ENCODE data around the gene RFC5.

DNA sequence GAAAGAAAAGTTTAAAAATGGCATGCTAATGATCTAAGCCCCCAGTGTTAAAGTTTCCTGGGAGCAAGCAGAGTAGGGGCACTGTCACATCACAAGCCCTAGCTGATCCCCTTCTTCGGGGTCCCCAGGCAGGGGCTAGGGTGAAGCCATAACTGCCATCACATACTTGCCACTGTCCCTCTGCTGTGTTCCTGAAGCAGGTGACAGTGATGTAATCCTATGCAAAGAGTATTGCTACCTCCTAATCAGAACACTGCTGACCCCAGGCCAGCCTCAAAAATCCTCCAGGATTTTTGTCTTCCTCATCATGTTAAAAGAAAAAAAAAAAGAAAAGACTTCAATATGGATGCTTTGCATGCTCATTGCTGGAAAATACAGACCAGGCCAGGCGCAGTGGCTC lies 1.2 kb upstream of the RFC5 start:
- TF ChIP-seq, protein P1, sequence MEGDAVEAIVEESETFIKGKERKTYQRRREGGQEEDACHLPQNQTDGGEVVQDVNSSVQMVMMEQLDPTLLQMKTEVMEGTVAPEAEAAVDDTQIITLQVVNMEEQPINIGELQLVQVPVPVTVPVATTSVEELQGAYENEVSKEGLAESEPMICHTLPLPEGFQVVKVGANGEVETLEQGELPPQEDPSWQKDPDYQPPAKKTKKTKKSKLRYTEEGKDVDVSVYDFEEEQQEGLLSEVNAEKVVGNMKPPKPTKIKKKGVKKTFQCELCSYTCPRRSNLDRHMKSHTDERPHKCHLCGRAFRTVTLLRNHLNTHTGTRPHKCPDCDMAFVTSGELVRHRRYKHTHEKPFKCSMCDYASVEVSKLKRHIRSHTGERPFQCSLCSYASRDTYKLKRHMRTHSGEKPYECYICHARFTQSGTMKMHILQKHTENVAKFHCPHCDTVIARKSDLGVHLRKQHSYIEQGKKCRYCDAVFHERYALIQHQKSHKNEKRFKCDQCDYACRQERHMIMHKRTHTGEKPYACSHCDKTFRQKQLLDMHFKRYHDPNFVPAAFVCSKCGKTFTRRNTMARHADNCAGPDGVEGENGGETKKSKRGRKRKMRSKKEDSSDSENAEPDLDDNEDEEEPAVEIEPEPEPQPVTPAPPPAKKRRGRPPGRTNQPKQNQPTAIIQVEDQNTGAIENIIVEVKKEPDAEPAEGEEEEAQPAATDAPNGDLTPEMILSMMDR (IDR thresholded peaks at IDR 0.05), result no peak
- TF ChIP-seq POLR2A (IDR thresholded peaks at IDR 0.05), result no peak
